GM12891 (cell line): ENCODE data around the gene ACSF3.

Experiments used
- PAX5 ChIP-seq: IDR thresholded peaks from 2 replicates; pipeline ENCODE4 v1.6.1; 2011; ENCODE audit warnings: low read length, moderate library complexity, mild to moderate bottlenecking; ENCODE audit not compliant: insufficient read depth, severe bottlenecking
- POLR2A ChIP-seq: IDR thresholded peaks from 2 replicates; pipeline ENCODE4 v1.6.1; 2011; ENCODE audit warnings: low read depth, low read length, control low read depth
- POLR2AphosphoS5 ChIP-seq: IDR thresholded peaks from 2 replicates; pipeline ENCODE4 v1.6.1; 2011; ENCODE audit warnings: low read depth, low read length, control low read depth
- SPI1 ChIP-seq: IDR thresholded peaks from 2 replicates; pipeline ENCODE4 v1.6.1; 2011; ENCODE audit warnings: low read depth, low read length, control low read depth
- TAF1 ChIP-seq: IDR thresholded peaks from 2 replicates; pipeline ENCODE4 v1.6.1; 2011; ENCODE audit warnings: low read depth, low read length, control low read depth

DNA sequence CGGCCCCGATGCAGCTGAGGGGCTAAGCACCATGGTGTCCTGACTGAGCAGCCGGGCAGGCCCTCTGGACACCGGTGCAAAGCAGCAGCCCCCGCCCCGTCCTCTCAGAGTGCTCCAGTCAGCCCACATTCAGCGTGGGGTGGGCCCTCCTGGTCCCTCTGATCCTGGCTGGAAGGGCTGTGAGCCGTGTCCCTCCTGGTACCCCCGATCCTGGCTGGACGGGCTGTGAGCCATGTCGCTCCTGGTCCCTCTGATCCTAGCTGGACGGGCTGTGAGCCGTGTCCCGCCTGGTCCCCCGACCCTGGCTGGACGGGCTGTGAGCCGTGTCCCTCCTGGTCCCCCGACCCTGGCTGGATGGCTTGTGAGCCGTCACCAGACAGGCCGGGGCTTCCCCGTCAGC, 26.9 kb upstream of the ACSF3 start:
- TF ChIP-seq POLR2A (no peak), PAX5 (no peak), POLR2AphosphoS5 (no peak), TAF1 (no peak), SPI1 (no peak)
